NCI-H1436 treated with DMSO at 0.1 percent for 48 hours (cell line): ENCODE measurements around the gene ARSG.
"Not testable (repeated sequence)": the region's sequence is repeated elsewhere in the genome, so short reads cannot be mapped to it uniquely, and the experiment has no call there.

Source experiments
- DNase-seq: peaks from one replicate; lab custom pipeline; 2025; lab: John Stamatoyannopoulos, UW

The ARSG gene

GRCh38 chr17:68306819-68307218, 15.5 kb downstream of the ARSG start:
- DNase-seq: no peak

DNA sequence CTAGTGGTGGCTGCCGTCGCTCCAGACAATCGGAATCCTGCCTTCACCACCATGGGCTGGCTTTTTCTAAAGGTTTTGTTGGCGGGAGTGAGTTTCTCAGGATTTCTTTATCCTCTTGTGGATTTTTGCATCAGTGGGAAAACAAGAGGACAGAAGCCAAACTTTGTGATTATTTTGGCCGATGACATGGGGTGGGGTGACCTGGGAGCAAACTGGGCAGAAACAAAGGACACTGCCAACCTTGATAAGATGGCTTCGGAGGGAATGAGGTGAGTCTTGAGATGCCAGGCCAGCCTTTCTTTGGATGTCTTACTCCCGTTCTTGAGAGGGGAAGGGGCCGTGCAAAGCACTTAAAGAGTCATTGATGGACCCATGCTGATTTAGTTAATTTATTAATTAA, 16.1 kb downstream of the ARSG start:
- DNase-seq: no peak

- DNase-seq: not testable (repeated sequence)
Measured at GRCh38 chr17:68308486-68308885, 17.2 kb downstream of the ARSG start.

DNA sequence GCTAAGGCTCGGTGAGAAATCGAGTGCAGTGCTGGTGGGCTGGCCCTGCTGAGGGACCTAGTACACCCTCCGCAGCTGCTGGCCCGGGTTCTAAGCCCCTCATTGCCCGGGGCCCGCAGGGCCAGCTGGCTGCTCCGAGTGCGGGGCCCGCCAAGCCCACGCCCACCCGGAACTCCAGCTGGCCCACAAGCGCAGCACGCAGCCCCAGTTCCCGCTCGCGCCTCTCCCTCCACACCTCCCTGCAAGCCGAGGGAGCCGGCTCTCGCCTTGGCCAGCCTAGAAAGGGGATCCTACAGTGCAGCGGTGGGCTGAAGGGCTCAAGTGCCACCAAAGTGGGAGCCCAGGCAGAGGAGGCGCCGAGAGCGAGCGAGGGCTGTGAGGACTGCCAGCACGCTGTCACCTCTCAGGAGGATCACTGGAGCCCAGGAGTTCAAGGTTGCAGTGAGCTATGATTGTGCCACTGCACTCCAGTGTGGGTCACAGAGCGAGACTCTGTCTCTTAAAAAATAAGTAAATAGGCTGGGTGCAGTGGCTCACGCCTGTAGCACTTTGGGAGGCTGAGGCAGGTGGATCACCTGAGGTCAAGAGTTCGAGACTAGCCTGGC, 17.9 kb downstream of the ARSG start:
- DNase-seq: not testable (repeated sequence)

DNA sequence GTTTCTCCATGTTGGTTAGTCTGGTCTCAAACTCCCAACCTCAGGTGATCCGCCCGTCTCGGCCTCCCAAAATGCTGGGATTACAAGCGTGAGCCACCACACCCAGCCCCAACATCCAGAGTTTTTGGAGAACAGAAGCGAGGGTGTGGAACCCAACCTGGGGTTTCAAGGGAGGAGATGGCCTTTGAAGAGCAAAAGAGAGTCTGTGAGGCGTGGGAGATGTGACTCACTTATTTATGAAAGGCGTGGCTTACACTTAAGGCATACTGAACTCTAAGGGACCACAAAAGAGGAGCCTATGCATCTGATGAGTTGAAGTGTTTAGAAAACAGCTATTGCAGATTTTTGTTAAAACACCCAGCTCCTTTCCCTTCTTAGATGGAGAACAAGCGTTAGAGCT, 18.9 kb downstream of the ARSG start:
- no peak for DNase-seq

- DNase-seq: no peak
Measured at GRCh38 chr17:68314916-68315535, 23.7 kb downstream of the ARSG start.

DNA sequence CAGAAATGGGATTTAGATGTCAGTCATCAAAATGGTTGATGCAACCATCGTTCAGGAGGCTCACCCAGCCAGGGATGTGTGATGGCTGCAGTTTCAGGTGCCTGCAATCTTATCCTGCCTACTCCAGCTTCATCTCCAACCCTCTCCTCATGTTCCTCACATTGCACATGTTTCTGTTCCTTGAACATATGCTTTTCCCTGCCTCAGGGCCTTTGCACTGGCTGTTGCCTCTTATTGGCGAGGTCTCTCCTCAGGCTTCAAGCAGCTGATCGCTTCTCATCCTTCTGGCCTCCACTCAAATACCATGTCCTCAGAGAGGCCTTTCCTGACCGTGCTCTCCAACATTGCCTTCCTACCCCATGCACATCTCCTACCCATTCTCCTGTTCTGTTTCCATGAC, 24.6 kb downstream of the ARSG start:
- DNase-seq: no peak

DNA sequence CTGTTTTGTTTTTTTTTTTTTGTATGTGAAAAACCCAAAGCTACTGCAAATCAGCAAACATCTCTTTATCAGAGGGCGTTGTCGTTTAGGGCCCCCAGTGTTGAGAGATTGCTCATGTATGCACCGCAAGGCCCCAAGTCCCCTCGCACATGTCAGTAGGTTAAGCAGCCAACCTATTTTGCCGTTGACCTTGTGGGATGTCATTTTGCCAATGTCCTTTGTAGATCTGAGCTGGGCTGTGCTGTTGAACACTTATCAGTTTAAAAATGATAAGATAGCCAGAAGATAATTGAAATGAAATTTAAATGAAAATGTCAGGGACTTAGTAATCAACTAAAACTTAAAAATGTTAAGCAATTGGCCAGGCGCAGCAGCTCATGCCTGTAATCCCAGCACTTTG, 26.2 kb downstream of the ARSG start:
- no peak for DNase-seq

DNA sequence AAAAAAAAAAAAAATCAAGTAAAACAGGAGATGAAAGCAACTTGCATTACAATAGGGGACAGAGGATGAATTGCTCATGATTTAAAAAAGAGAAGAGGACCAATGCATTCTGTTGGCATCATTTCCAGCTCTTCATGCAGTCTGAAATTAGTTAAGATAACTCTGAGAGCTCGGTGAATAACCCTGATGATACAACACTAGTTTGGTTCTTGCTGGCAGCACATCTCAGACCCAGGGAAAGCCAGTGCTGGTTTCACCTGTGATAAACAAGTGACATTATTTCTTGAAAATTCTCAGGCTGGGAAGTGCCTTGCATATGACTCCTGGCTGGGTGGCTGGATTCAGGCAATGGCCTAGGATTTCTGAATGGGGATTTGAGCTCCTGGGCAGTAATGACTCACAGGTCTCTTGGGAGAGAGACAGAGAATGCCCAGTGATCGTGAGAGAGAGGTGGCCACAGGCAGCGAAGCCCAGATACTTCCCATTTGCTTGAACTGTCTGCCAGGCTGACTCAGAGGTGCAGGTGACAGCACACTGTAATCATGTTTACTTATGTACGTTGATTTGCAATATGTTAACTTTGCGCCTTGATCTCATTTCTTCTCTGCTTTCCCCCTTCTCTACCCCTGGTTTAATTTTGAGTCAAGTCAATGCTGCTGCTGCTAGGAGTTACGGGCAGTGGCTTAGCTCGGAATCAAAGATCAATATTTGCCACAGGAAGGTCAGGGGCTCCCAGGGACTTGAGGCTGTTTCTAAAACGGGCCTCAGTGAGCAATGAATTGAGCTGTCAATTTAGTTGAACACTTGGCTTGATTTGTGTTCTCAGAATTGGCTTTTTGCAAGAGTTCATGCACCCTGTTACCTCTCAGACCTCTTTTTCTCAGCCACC, 27.1 kb downstream of the ARSG start:
- no peak for DNase-seq

GRCh38 chr17:68319410-68320162, 28.3 kb downstream of the ARSG start:
- no peak for DNase-seq

DNA sequence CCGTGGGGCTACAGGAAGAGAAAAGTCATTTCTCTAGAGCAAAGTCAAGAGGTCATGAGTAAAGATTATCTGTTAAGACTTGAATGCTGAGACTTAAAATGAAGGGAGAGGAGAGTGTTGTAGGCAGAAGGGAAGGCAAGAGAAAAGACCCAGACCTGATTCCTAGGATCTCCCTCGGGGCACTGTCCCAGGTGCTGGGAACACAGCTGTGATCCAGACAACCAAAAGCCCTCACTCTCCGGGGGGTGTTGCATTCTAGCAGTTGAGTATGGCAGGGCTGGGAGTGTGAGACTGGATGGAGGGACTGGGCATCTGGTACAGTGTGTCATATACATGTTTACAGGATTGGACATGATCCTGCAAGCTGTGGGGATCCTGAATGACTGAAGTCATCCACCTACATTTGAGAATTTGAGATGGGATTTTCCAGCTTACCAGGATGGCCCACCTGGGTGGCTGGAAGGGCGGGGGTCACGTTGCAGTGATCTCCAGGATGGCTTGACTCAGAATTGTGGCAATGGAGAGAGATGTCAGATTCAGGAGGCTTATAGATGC, 29.1 kb downstream of the ARSG start:
- DNase-seq: no peak

GRCh38 chr17:68320943-68321555, 29.8 kb downstream of the ARSG start:
- DNase-seq: no peak

DNA sequence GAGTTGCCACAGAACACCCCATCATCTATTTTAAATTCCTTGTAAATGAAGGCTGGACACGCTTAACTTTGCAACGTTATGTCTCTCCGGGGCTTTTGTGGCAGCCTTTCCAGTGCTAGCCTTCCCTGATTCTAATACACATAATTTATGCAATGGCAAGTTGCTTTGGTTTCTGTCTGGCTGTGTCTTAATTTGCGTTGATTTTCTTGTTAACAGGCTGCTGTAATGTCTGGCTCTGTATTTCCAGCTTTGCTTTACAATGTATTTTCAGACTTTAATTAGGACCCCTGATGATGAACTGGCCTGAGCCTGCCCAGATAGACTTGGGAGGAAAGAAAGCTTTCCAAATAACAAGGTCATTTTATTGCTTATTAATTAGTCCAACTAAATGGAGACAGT, 30.3 kb downstream of the ARSG start:
- no peak for DNase-seq

- no peak for DNase-seq
Measured at GRCh38 chr17:68322630-68323029, 31.3 kb downstream of the ARSG start.

DNA sequence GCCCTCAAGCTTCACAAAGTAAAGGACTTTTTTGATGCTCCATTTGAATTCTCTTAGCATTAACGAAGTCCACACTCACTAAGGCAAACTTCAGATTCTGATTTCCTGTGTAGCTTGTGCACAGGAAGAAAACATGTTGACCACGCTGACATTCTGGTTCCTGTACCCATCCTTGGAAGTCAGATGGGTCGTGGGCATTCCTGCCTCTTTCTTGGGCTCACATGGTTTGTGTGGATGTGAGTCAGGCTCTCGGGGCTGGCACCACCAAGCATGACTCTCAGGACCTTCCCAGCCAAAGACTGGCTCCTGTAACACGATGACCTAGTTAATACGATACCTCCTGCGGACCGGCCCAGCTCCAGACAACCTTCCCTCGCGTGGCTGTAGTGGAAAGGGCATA, 32.8 kb downstream of the ARSG start:
- no peak for DNase-seq

- DNase-seq: no peak
Measured at GRCh38 chr17:68324654-68325336, 33.5 kb downstream of the ARSG start.

DNA sequence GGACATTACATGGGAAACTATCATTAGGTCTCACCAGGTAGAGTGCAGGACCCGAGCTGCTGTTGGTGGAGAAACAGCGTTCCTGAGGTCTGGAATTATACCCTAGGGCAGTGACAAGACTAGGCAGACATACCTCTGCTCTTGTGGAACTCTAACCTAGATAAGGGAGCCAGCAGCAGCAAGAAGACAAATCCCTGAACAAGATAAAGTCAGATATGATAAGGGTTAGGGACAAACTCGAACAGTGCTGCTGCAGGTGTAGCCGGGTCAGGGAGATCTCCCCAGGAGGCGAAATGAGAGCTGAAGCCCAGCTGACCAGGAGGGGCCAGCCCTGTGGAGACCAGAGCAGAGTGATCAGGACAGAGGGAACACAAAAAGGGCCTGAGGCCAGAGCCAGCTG, 34.7 kb downstream of the ARSG start:
- no peak for DNase-seq

DNA sequence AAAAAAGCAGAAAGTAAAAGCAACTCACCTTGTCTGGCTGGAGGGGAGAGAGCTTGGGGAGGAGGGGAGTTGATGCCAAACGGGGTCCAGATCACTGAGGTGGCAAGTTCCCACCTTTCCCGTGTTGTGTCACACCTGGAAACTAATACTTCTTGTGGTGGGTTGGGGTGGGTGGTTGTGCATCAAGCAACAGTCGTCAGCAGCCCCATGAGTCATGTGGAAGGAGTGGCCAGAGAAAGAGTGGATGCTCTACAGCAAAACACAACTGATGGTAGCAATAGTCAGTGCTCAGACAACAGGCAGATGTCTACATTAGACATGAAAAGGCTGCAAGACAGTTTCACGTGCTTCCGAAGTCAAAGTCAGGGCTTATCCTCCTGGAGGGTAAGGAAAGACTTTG, 35.4 kb downstream of the ARSG start:
- DNase-seq: no peak

DNA sequence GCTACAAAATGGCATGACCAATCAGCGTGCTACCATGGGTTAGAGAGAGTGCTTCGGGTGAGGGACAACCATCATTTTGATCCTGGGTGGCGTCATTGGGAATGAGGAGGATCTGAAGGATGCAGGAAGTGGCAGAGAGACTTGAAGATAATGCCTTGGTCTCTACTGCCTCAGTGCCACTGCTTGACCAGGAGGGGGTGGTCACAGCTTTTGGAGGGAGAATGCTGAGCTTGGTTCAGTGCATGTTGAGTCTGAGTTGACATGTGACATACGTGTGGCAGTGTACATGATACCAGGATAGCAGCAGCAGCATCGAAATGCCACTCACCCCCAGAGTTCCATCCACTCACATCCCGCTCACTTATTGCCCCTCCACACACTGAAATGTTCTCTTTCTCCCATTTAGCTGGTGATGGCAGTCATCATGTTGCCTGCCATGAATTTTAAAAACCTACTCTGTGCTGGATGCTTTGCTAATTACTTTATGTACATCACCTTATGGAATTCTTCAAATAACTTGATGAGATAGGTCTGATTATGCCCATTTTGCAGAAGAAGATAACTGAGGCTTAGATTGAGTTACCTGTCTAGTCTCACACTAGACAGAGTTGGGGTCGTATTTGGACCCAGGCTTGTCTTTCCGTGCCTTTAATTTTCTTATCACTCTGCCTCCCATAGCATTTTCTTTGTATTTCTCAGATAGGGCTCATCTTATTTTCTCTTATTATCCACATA, 36.7 kb downstream of the ARSG start:
- DNase-seq: no peak

DNA sequence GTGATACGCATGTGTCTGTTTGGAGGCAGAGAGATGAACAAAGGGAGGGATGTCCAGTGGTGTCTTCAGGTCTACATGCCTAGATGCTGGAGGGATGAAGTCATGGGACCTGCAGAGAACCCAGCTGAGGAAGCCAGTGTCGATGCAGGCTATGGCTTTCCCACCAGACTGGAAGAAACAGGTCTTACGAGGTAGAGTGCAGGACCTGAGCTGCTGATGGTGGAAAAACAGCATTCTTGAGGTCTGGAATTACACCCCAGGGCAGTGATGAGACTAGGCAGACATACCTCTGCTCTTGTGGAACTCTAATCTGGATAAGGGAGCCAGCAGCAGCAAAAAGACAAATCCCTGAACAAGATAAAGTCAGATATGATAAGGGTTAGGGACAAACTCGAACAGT, 37.4 kb downstream of the ARSG start:
- no peak for DNase-seq
